Prostate gland (tissue), 2 donors: ENCODE results near the gene SAMM50. TPM values are rescaled to one million over a fixed set of nuclear protein-coding genes. Genes with fewer than 3 reads are reported as not detected.

Experiments used
- DNase-seq: peaks from one replicate; pipeline ENCODE4 v3.0.0-alpha.2; 2019; ENCODE audit warnings: low spot score
- H3K27ac ChIP-seq, 2 donors: fragments of 200-600 bp; sonication (generic); 2 replicates each; pipeline ENCODE4 v1.5.1; 2017 to 2019
- H3K27me3 ChIP-seq: fragments of 200-600 bp; sonication (generic); replicated peaks from 2 replicates; pipeline ENCODE4 v1.5.1; 2019; ENCODE audit not compliant: insufficient read depth
- H3K36me3 ChIP-seq, 2 donors: fragments of 200-600 bp; sonication (generic); 1 replicate in 1 of 2; 2 replicates in 1 of 2; pipeline versions ENCODE4 v1.5.1 to v1.8.1; 2017 to 2019
- H3K4me1 ChIP-seq: fragments of 200-600 bp; sonication (generic); replicated peaks from 2 replicates; pipeline ENCODE4 v1.5.1; 2019
- H3K4me3 ChIP-seq, 2 donors: fragments of 200-600 bp; sonication (generic); 2 replicates each; pipeline ENCODE4 v1.5.1; 2017 to 2019
- H3K9me3 ChIP-seq: fragments of 200-600 bp; sonication (generic); 2 replicates; pipeline ENCODE4 v1.5.1; 2017
- CTCF ChIP-seq, 4 experiments: fragments of 200-600 bp in 2 of 4; fragments of 450-650 bp in 2 of 4; sonication (generic) in 2 of 4; IDR thresholded peaks; 1 replicate in 3 of 4; 2 replicates in 1 of 4; pipeline ENCODE4 v1.5.1; 2016 to 2019; ENCODE audit warnings: antibody characterized with exemption in 4 of 4, mild to moderate bottlenecking in 2 of 4, moderate library complexity in 2 of 4
- POLR2A ChIP-seq: fragments of 450-650 bp; IDR thresholded peaks from one replicate; pipeline ENCODE4 v1.6.1; 2016; ENCODE audit warnings: antibody characterized with exemption, mild to moderate bottlenecking
- POLR2AphosphoS5 ChIP-seq: sonication (generic); formaldehyde crosslinking; IDR thresholded peaks from one replicate; pipeline ENCODE4 v1.6.1; 2017; ENCODE audit warnings: antibody characterized with exemption
- WGBS: methylation state at CpG from one replicate; pipeline ENCODE4 v1.1.5; 2018; 5-methylcytosine and 5-hydroxymethylcytosine counted together
- intact Hi-C: fragments of 100-400 bp; cut with DNase I; formaldehyde crosslinking; loops from one replicate; pipeline ENCODE4 v1.14.2; 2022
- total RNA-seq, 2 donors: library from RNA; depleted of rRNA; stranded (reverse); fragments of >200 nt; gene quantifications; one replicate each; pipeline ENCODE4 v1.1.0, GENCODE V29; 2016

SAMM50 gene
- total RNA-seq, 2 donors from 2014 or later, result 32.3 to 43.2 TPM

GRCh38 chr22:43969989-43970755, 14.9 kb downstream of the SAMM50 start:
- Histone ChIP-seq H3K27ac (no peak overlapping the region), H3K36me3 (peaks cover 3 to 9% of the 10 kb centered on the region in 2 donors), H3K9me3 (no peaks in the 10 kb centered on the region), H3K4me3 (no peak overlapping the region), H3K4me1 (no peaks in the 10 kb centered on the region), H3K27me3 (no peaks in the 10 kb centered on the region)
- 90% methylated on average over 8 of the region's 8 CpGs for WGBS
- intact Hi-C loops, result no loop called here
- TF ChIP-seq CTCF (IDR thresholded peaks at IDR 0.05), result no peak
- TF ChIP-seq POLR2AphosphoS5, result no peak
- TF ChIP-seq POLR2A, result no peak
- DNase-seq, result no peak

- 91% methylated on average over 8 of the region's 8 CpGs for WGBS
- DNase-seq, result no peak
- Histone ChIP-seq H3K4me1 (no peaks in the 10 kb centered on the region), H3K4me3 (no peak overlapping the region), H3K27me3 (no peaks in the 10 kb centered on the region), H3K36me3 (peaks cover 3 to 9% of the 10 kb centered on the region in 2 donors), H3K9me3 (no peaks in the 10 kb centered on the region), H3K27ac (no peak overlapping the region)
- intact Hi-C loops, result no loop called here
- TF ChIP-seq CTCF (IDR thresholded peaks at IDR 0.05) (no peak), POLR2AphosphoS5 (no peak), POLR2A (no peak)
Observed at GRCh38 chr22:43971112-43971511, 15.9 kb downstream of the SAMM50 start.

GRCh38 chr22:43972931-43973462, 17.8 kb downstream of the SAMM50 start:
- Histone ChIP-seq H3K27ac (no peak overlapping the region), H3K27me3 (no peaks in the 10 kb centered on the region), H3K9me3 (no peaks in the 10 kb centered on the region), H3K4me1 (no peaks in the 10 kb centered on the region), H3K4me3 (no peak overlapping the region), H3K36me3 (peaks cover 7 to 13% of the 10 kb centered on the region in 2 donors)
- no peak for TF ChIP-seq CTCF (IDR thresholded peaks at IDR 0.05)
- no peak for TF ChIP-seq POLR2AphosphoS5
- no peak for TF ChIP-seq POLR2A
- 93% methylated on average over 10 of the region's 10 CpGs for WGBS
- no peak for DNase-seq
- intact Hi-C loops, result no loop called here

- H3K27ac ChIP-seq, result no peak overlapping the region
- TF ChIP-seq POLR2AphosphoS5, result no peak
- H3K36me3 ChIP-seq, result peaks cover 7 to 15% of the 10 kb centered on the region in 2 donors
- no peaks in the 10 kb centered on the region for H3K27me3 ChIP-seq
- H3K4me3 ChIP-seq, result no peak overlapping the region
- intact Hi-C loops, result no loop called here
- H3K4me1 ChIP-seq, result no peaks in the 10 kb centered on the region
- H3K9me3 ChIP-seq, result no peaks in the 10 kb centered on the region
- WGBS, result 92% methylated on average over 19 of the region's 19 CpGs
- DNase-seq, result no peak
Observed at GRCh38 chr22:43974028-43974545, 18.8 kb downstream of the SAMM50 start.

GRCh38 chr22:43975041-43975440, 19.8 kb downstream of the SAMM50 start:
- no peak for TF ChIP-seq CTCF (IDR thresholded peaks at IDR 0.05)
- no peak for TF ChIP-seq POLR2A
- no peak for TF ChIP-seq POLR2AphosphoS5
- no peaks in the 10 kb centered on the region for H3K9me3 ChIP-seq
- no peak overlapping the region for H3K4me3 ChIP-seq
- H3K36me3 ChIP-seq, result peaks cover 7 to 15% of the 10 kb centered on the region in 2 donors
- H3K27me3 ChIP-seq, result no peaks in the 10 kb centered on the region
- 68% methylated on average over 4 of the region's 4 CpGs for WGBS
- intact Hi-C loops, result no loop called here
- H3K4me1 ChIP-seq, result no peaks in the 10 kb centered on the region
- DNase-seq, result no peak
- H3K27ac ChIP-seq, result no peak overlapping the region
